Fibroblast of lung (primary cell): Measurements from ENCODE around the gene ENPP7. TPM values are rescaled to one million over a fixed set of nuclear protein-coding genes. Genes with fewer than 3 reads are reported as not detected.

Experiments
- DNase-seq, 2 donors: peaks; one replicate each; pipeline versions ENCODE4 v3.0.0 to v3.0.0-alpha.2; 2010; ENCODE audit warnings: low read depth in 2 of 2
- H2AFZ ChIP-seq: 2 replicates; pipeline ENCODE4 v1.5.1; 2012; ENCODE audit warnings: low read length, control low read depth, inconsistent platforms
- H3K27ac ChIP-seq: 2 replicates; pipeline ENCODE4 v1.5.1; 2011; ENCODE audit warnings: low read length, control low read depth; ENCODE audit not compliant: insufficient read depth
- H3K27me3 ChIP-seq: 2 replicates; pipeline ENCODE4 v1.5.1; 2011; ENCODE audit warnings: mild to moderate bottlenecking, low read length; ENCODE audit not compliant: control insufficient read depth, insufficient read depth
- H3K36me3 ChIP-seq: 2 replicates; pipeline ENCODE4 v1.5.1; 2011; ENCODE audit warnings: low read length; ENCODE audit not compliant: control insufficient read depth, insufficient read depth
- H3K4me1 ChIP-seq: 2 replicates; pipeline ENCODE4 v1.5.1; 2011; ENCODE audit warnings: low read length; ENCODE audit not compliant: control insufficient read depth, insufficient read depth; ENCODE audit errors: extremely low read depth
- H3K4me2 ChIP-seq: 2 replicates; pipeline ENCODE4 v1.5.1; 2011; ENCODE audit warnings: low read length, control low read depth; ENCODE audit not compliant: insufficient read depth; ENCODE audit errors: extremely low read depth
- H3K4me3 ChIP-seq, 4 experiments: fragments of 200-600 bp in 1 of 4; sonication (generic) in 1 of 4; replicated peaks in 1 of 4; 2 replicates each; pipeline ENCODE4 v1.5.1; 2011 to 2016; ENCODE audit warnings: low read length in 4 of 4, low read depth in 3 of 4, mild to moderate bottlenecking in 3 of 4, control low read depth in 2 of 4, inconsistent platforms in 1 of 4, mixed read lengths in 1 of 4; ENCODE audit not compliant: insufficient read depth in 1 of 4; ENCODE audit errors: control extremely low read depth in 1 of 4
- H3K79me2 ChIP-seq: 2 replicates; pipeline ENCODE4 v1.5.1; 2012; ENCODE audit warnings: mild to moderate bottlenecking, low read length, inconsistent platforms; ENCODE audit not compliant: control insufficient read depth, insufficient read depth
- H3K9ac ChIP-seq: 2 replicates; pipeline ENCODE4 v1.5.1; 2011; ENCODE audit warnings: mild to moderate bottlenecking, low read length, control low read depth; ENCODE audit not compliant: insufficient read depth
- H3K9me3 ChIP-seq: 2 replicates; pipeline ENCODE4 v1.5.1; 2012; ENCODE audit warnings: low read depth, low read length; ENCODE audit not compliant: control insufficient read depth, insufficient read depth
- H4K20me1 ChIP-seq: 2 replicates; pipeline ENCODE4 v1.5.1; 2011; ENCODE audit warnings: low read length; ENCODE audit not compliant: control insufficient read depth, insufficient read depth; ENCODE audit errors: extremely low read depth
- EZH2 ChIP-seq: IDR thresholded peaks from 2 replicates; pipeline ENCODE4 v1.5.1; 2012; ENCODE audit warnings: low read length, control low read depth, mild to moderate bottlenecking; ENCODE audit errors: missing control alignments
- polyA plus RNA-seq, 2 donors: library from polyadenylated mRNA; depleted of rRNA in 1 of 2; stranded (reverse) in 1 of 2; unstranded in 1 of 2; fragments of >200 nt; gene quantifications; 2 replicates each; pipeline ENCODE4 v1.2.1, GENCODE V29; 2011 to 2012; ENCODE audit warnings: missing spikeins in 1 of 2
- total RNA-seq: library from RNA; depleted of rRNA; stranded (reverse); fragments of >200 nt; gene quantifications from 2 replicates; pipeline ENCODE4 v1.2.1, GENCODE V29; 2014
- TF ChIP-seq, protein P1 (sequence below), 2 donors: IDR thresholded peaks in 1 of 2; conservative IDR thresholded peaks in 1 of 2; 1 replicate in 1 of 2; 2 replicates in 1 of 2; pipeline ENCODE4 v1.5.1; 2011 to 2012; ENCODE audit warnings: low read length in 2 of 2, control low read depth in 1 of 2, inconsistent platforms in 1 of 2, low read depth in 1 of 2, mild to moderate bottlenecking in 1 of 2

The ENPP7 gene
- total and polyA plus RNA-seq, 2 donors (not counting 1 experiment from before 2014, with no cell fraction given): not detected

DNA sequence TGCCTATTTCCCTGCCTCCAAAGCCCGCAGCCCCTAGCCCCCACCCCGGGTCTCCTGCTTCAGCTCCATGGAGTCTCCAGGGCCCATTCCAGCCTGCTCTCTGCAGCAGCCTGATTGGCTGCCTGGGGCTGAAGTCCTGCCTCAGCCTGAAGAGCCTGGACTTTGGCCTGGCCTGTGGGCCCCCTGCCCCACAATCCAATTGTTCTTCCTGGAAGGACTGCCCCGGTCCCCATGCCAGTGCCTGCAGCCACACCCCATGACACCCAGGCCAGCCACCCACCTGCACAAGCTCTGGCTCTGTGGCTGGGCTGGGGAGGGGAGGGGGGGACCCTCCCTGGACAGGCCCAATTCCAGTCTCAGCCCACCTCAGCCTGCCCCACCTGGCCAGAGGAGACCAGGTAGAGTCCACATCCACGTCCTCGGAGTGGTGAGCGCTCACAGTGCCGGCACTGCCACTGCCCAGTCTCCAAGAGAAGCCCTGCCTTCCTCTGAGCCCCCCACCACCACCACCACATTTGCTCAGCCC lies 12.3 kb downstream of the ENPP7 start:
- H3K79me2 ChIP-seq: no peaks in the 10 kb centered on the region
- H3K4me1 ChIP-seq: no peaks in the 10 kb centered on the region
- H3K4me3 ChIP-seq: no peak overlapping the region
- no peak for DNase-seq
- H3K4me2 ChIP-seq: no peak overlapping the region
- no peak overlapping the region for H3K9ac ChIP-seq
- H4K20me1 ChIP-seq: no peaks in the 10 kb centered on the region
- H2AFZ ChIP-seq: no peak overlapping the region
- H3K36me3 ChIP-seq: no peaks in the 10 kb centered on the region
- TF ChIP-seq, protein P1, sequence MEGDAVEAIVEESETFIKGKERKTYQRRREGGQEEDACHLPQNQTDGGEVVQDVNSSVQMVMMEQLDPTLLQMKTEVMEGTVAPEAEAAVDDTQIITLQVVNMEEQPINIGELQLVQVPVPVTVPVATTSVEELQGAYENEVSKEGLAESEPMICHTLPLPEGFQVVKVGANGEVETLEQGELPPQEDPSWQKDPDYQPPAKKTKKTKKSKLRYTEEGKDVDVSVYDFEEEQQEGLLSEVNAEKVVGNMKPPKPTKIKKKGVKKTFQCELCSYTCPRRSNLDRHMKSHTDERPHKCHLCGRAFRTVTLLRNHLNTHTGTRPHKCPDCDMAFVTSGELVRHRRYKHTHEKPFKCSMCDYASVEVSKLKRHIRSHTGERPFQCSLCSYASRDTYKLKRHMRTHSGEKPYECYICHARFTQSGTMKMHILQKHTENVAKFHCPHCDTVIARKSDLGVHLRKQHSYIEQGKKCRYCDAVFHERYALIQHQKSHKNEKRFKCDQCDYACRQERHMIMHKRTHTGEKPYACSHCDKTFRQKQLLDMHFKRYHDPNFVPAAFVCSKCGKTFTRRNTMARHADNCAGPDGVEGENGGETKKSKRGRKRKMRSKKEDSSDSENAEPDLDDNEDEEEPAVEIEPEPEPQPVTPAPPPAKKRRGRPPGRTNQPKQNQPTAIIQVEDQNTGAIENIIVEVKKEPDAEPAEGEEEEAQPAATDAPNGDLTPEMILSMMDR (conservative IDR thresholded peaks at IDR 0.05 in 1 of 2, IDR thresholded peaks at IDR 0.05 in 1 of 2; ENCODE audit: low read depth in 1 of 2, low read length in 2 of 2): no peak
- no peak for TF ChIP-seq EZH2
- peaks cover 25% of the 10 kb centered on the region for H3K27me3 ChIP-seq
- H3K27ac ChIP-seq: no peak overlapping the region
- no peaks in the 10 kb centered on the region for H3K9me3 ChIP-seq

DNA sequence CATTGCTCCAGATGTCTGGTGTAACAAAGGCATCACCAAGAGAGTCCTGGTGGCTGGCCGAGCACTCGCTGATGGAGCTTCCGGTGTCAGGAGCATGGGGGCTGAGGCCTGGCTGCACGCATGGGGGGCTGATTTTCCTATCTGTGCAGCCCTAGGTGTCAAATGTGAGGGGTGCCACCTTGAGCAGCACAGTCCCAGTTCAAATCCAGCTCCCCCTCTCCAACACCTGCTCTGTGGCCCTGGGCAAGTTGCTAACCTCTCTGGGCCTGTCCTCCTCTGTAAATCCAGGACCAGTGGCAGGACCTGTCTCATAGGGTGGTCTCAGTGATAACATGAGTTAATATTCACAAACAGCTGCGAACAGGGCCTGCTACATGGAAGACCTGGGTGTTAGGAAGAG lies 12.9 kb downstream of the ENPP7 start:
- no peak overlapping the region for H3K27ac ChIP-seq
- H3K4me2 ChIP-seq: no peak overlapping the region
- H2AFZ ChIP-seq: no peak overlapping the region
- H4K20me1 ChIP-seq: no peaks in the 10 kb centered on the region
- no peaks in the 10 kb centered on the region for H3K36me3 ChIP-seq
- H3K4me1 ChIP-seq: no peaks in the 10 kb centered on the region
- H3K4me3 ChIP-seq: no peak overlapping the region
- no peaks in the 10 kb centered on the region for H3K79me2 ChIP-seq
- no peaks in the 10 kb centered on the region for H3K9me3 ChIP-seq
- TF ChIP-seq EZH2: no peak
- TF ChIP-seq, protein P1 (conservative IDR thresholded peaks at IDR 0.05 in 1 of 2, IDR thresholded peaks at IDR 0.05 in 1 of 2; ENCODE audit: low read depth in 1 of 2, low read length in 2 of 2): no peak
- peaks cover 29% of the 10 kb centered on the region for H3K27me3 ChIP-seq
- DNase-seq: no peak
- H3K9ac ChIP-seq: no peak overlapping the region

DNA sequence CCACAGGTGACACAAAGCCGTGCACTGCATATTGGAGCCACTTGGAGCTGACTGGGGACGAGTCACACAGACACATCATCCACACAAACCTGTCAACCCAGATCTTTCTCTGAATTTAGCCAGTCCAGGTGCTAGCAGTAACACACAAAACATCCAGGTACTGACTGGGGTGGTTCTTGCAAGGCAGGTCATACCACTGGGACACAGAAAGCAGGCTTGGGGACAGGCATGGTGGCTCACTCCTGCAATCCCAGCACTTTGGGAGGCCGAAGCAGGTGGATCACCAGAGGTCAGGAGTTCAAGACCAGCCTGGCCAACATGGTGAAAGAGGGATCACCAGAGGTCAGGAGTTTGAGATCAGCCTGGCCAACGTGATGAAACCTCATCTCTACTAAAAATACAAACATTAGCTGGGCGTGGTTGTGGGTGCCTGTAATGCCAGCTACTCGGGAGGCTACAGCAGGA lies 14.9 kb downstream of the ENPP7 start:
- Histone ChIP-seq H3K36me3 (no peaks in the 10 kb centered on the region), H2AFZ (no peak overlapping the region), H3K4me1 (no peaks in the 10 kb centered on the region), H3K27me3 (peaks cover 28% of the 10 kb centered on the region), H3K79me2 (no peaks in the 10 kb centered on the region), H3K27ac (no peak overlapping the region), H3K9me3 (no peaks in the 10 kb centered on the region), H4K20me1 (no peaks in the 10 kb centered on the region), H3K4me2 (no peak overlapping the region), H3K9ac (no peak overlapping the region), H3K4me3 (no peak overlapping the region)
- TF ChIP-seq, protein P1 (conservative IDR thresholded peaks at IDR 0.05 in 1 of 2, IDR thresholded peaks at IDR 0.05 in 1 of 2; ENCODE audit: low read depth in 1 of 2, low read length in 2 of 2): no peak
- TF ChIP-seq EZH2: no peak
- DNase-seq: no peak
